Right renal pelvis (tissue), 4 donors: ENCODE data around the gene KRTAP12-4. TPM values are rescaled to one million over a fixed set of nuclear protein-coding genes. Genes with fewer than 3 reads are reported as not detected.
"Not testable (repeated sequence)": the region's sequence is repeated elsewhere in the genome, so short reads cannot be mapped to it uniquely, and the experiment has no call there.

Source experiments
- DNase-seq, 4 donors: peaks; one replicate each; pipeline ENCODE4 v3.0.0-alpha.2; 2013; ENCODE audit warnings: low read depth in 4 of 4, low spot score in 3 of 4, missing footprints in 1 of 4
- polyA plus RNA-seq, 4 donors: library from polyadenylated mRNA; unstranded; fragments of 120-200 nt; gene quantifications; one replicate each; pipeline ENCODE4 v1.2.1, GENCODE V29; 2013; ENCODE audit not compliant: insufficient read length in 4 of 4

KRTAP12-4 gene
- polyA plus RNA-seq, 4 donors = not detected

- no peak for DNase-seq
These were observed 4.1 kb upstream of the KRTAP12-4 start for GRCh38 chr21:44658541-44658910.

GRCh38 chr21:44657635-44658540, 3.4 kb upstream of the KRTAP12-4 start, which contains the start of gene KRTAP12-3:
Gene KRTAP12-3 (plus strand): TSS chr21:44657932. CDS start chr21:44657980, 48 bp downstream.
- no peak for DNase-seq

GRCh38 chr21:44656868-44657267, 2.4 kb upstream of the KRTAP12-4 start:
- no peak for DNase-seq

GRCh38 chr21:44653656-44654575, 543 bp downstream of the KRTAP12-4 start:
- no peak for DNase-seq

- DNase-seq = no peak
These were observed 1.3 kb downstream of the KRTAP12-4 start for GRCh38 chr21:44653123-44653522.

GRCh38 chr21:44650973-44651675, 3.3 kb downstream of the KRTAP12-4 start:
- no peak for DNase-seq

- DNase-seq = no peak
These were observed 4.0 kb downstream of the KRTAP12-4 start for GRCh38 chr21:44650265-44650972.

- DNase-seq = no peak
These were observed 4.8 kb downstream of the KRTAP12-4 start for GRCh38 chr21:44649521-44650100.

GRCh38 chr21:44648557-44649311, 5.7 kb downstream of the KRTAP12-4 start:
- no peak for DNase-seq

- DNase-seq = no peak
These were observed 7.3 kb downstream of the KRTAP12-4 start for GRCh38 chr21:44647222-44647552.

GRCh38 chr21:44646366-44647221, 7.9 kb downstream of the KRTAP12-4 start, which contains the start of gene KRTAP10-11:
Gene KRTAP10-11 (plus strand): TSS chr21:44646414. CDS start chr21:44646459, 45 bp downstream.
- DNase-seq = not testable (repeated sequence)

GRCh38 chr21:44644878-44645277, 9.6 kb downstream of the KRTAP12-4 start:
- DNase-seq = no peak

GRCh38 chr21:44643741-44644310, 10.6 kb downstream of the KRTAP12-4 start:
- DNase-seq = peak in 1 of 4 donors; percentile 5

GRCh38 chr21:44640761-44641160, 13.7 kb downstream of the KRTAP12-4 start:
- no peak for DNase-seq

- no peak for DNase-seq
These were observed 15.2 kb downstream of the KRTAP12-4 start for GRCh38 chr21:44639331-44639655.

GRCh38 chr21:44638506-44639330, 15.7 kb downstream of the KRTAP12-4 start:
- DNase-seq = not testable (repeated sequence)

GRCh38 chr21:44637851-44638348, 16.6 kb downstream of the KRTAP12-4 start:
- not testable (repeated sequence) for DNase-seq
